K562 treated with DMSO at 1 percent for 24 hours (cell line): ENCODE results near the gene KAT2B. TPM values are rescaled to one million over a fixed set of nuclear protein-coding genes. Genes with fewer than 3 reads are reported as not detected.

Source experiments
- total RNA-seq: library from RNA; unstranded; fragments of 300-600 nt; gene quantifications from 2 replicates; pipeline ENCODE4 v1.2.3, GENCODE V29; 2022; ENCODE audit warnings: low read depth; ENCODE audit not compliant: insufficient read depth

The KAT2B gene
- total RNA-seq, result 12.4 and 13.5 TPM in 2 replicates

GRCh38 chr3:20039765-20040547 is at the start of gene KAT2B:
Gene KAT2B (plus strand): TSS chr3:20040446. CDS start chr3:20040478, 32 bp downstream.

GRCh38 chr3:20012164-20012563 is 28.1 kb upstream of the KAT2B start, which contains the start of gene PP2D1:
Gene PP2D1 (minus strand): TSS chr3:20012264. CDS start chr3:20012072, 192 bp downstream.

GRCh38 chr3:20185679-20186599 is 145.7 kb downstream of the KAT2B start, which contains the start of gene SGO1:
Gene SGO1 (minus strand): TSS chr3:20186206. CDS start chr3:20184027, 2,179 bp downstream.

Other genes starting within 250 kb of the KAT2B start
- 1.4 and 3.5 TPM in 2 replicates for gene EFHB, start 106.2 kb upstream of the KAT2B start, total RNA-seq
- gene RAB5A, start 93.3 kb upstream of the KAT2B start, total RNA-seq, result 25.2 and 30.2 TPM in 2 replicates
- not detected in 2 replicates for gene PP2D1, start 28.2 kb upstream of the KAT2B start, total RNA-seq
- 14.7 and 21.4 TPM in 2 replicates for gene SGO1, start 145.8 kb downstream of the KAT2B start, total RNA-seq